Activated CD8-positive, alpha-beta T cell treated with anti-CD3 and anti-CD28 coated beads for 36 hours (primary cell): ENCODE measurements around the gene FOXE1. TPM values are rescaled to one million over a fixed set of nuclear protein-coding genes. Genes with fewer than 3 reads are reported as not detected.

Experiments
- ATAC-seq: fragments of 200-7000 bp; cut with Tn5 transposase; one replicate; pipeline ENCODE4 v1.10.0; 2021; ENCODE audit warnings: mild to moderate bottlenecking, moderate library complexity
- CTCF ChIA-PET: fragments of 350-600 bp; sonication (Branson Sonifier 250); formaldehyde crosslinking; loops from one replicate; lab custom pipeline; 2021; ENCODE audit warnings: antibody characterized with exemption; lab: Charles Lee
- POLR2A ChIA-PET: fragments of 350-600 bp; sonication (Branson Sonifier 250); formaldehyde crosslinking; loops from one replicate; lab custom pipeline; 2021; ENCODE audit warnings: antibody characterized with exemption; lab: Charles Lee
- DNase-seq: peaks from one replicate; pipeline ENCODE4 v3.0.0-alpha.2; 2020
- H3K27ac Mint-ChIP-seq: one replicate; pipeline ENCODE4 v1.8.0; 2021; ENCODE audit warnings: mild to moderate bottlenecking, mixed read lengths
- H3K27me3 Mint-ChIP-seq: one replicate; pipeline ENCODE4 v1.8.0; 2021; ENCODE audit warnings: mixed read lengths
- H3K36me3 Mint-ChIP-seq: one replicate; pipeline ENCODE4 v1.8.0; 2021; ENCODE audit warnings: low read depth, mixed read lengths
- H3K4me1 Mint-ChIP-seq: one replicate; pipeline ENCODE4 v1.8.0; 2021; ENCODE audit warnings: low read depth, mixed read lengths
- H3K4me3 Mint-ChIP-seq: one replicate; pipeline ENCODE4 v1.8.0; 2021; ENCODE audit warnings: mild to moderate bottlenecking, moderate library complexity, mixed read lengths
- H3K9me3 Mint-ChIP-seq: one replicate; pipeline ENCODE4 v1.8.0; 2021; ENCODE audit warnings: mixed read lengths
- CTCF ChIP-seq: fragments of 200-600 bp; IDR thresholded peaks from one replicate; pipeline ENCODE4 v1.8.0; 2022; ENCODE audit warnings: antibody characterized with exemption, mild to moderate bottlenecking
- intact Hi-C: fragments of 100-400 bp; cut with micrococcal nuclease; formaldehyde crosslinking; loops from one replicate; pipeline ENCODE4 v1.10.0; 2022
- total RNA-seq, 2 experiments: library from RNA; stranded (reverse); gene quantifications; one replicate each; pipeline ENCODE4 v1.2.3, GENCODE V29; 2021

FOXE1 gene
- under 1 TPM in 1 of 2 experiments, not detected in 1; 0.09 TPM for total RNA-seq

- ATAC-seq (peak; percentile 9), DNase-seq (no peak)
- H3K9me3 Mint-ChIP-seq: no peaks in the 10 kb centered on the region
- POLR2A ChIA-PET: interaction anchor here (1.1 to 1.7 kb wide), 2 partner anchors 10 to 155 kb away, joined by 3 to 5 read pairs; no protein-coding TSS in a partner anchor
- CTCF ChIA-PET: interaction anchor here (1.3 to 1.5 kb wide), 3 partner anchors 9 to 52 kb away, joined by 3 to 6 read pairs (median 4); no protein-coding TSS in a partner anchor
- TF ChIP-seq CTCF: no peak
- peak within 1 kb of the TSS; percentile 82 for H3K4me3 Mint-ChIP-seq
- H3K36me3 Mint-ChIP-seq: peaks cover 2% of the 10 kb centered on the region
- no peak within 1 kb of the TSS for H3K27ac Mint-ChIP-seq
- intact Hi-C loops: no loop called here
- H3K27me3 Mint-ChIP-seq: peaks cover 77% of the 10 kb centered on the region
- H3K4me1 Mint-ChIP-seq: peaks cover 33% of the 10 kb centered on the region
These were observed at the start of gene FOXE1 for GRCh38 chr9:97853056-97853843. FOXE1 (plus strand) TSS chr9:97853226; CDS start chr9:97853915, 689 bp downstream.

- peaks cover 20% of the 10 kb centered on the region for H3K27me3 Mint-ChIP-seq
- POLR2A ChIA-PET: interaction anchor here (1.2 kb wide), 1 partner anchor 22 kb away, joined by 5 read pairs; no protein-coding TSS in a partner anchor
- intact Hi-C loops: no loop called here
- no peak overlapping the region for H3K27ac Mint-ChIP-seq
- no peaks in the 10 kb centered on the region for H3K36me3 Mint-ChIP-seq
- peaks cover 2% of the 10 kb centered on the region for H3K4me1 Mint-ChIP-seq
- ATAC-seq (no peak), DNase-seq (no peak)
- CTCF ChIA-PET: no interaction called here
- H3K4me3 Mint-ChIP-seq: peak overlapping the region; percentile 60
- H3K9me3 Mint-ChIP-seq: no peaks in the 10 kb centered on the region
- TF ChIP-seq CTCF: peak; percentile 7
These were observed 49.0 kb upstream of the FOXE1 start for GRCh38 chr9:97804059-97804365.

GRCh38 chr9:97806721-97807120 lies 46.3 kb upstream of the FOXE1 start:
- intact Hi-C loops: no loop called here
- Mint-ChIP-seq H3K36me3 (no peaks in the 10 kb centered on the region), H3K4me1 (peaks cover 6% of the 10 kb centered on the region), H3K4me3 (no peak overlapping the region), H3K27ac (no peak overlapping the region), H3K27me3 (peaks cover 22% of the 10 kb centered on the region), H3K9me3 (no peaks in the 10 kb centered on the region)
- ATAC-seq (no peak), DNase-seq (no peak)
- no peak for TF ChIP-seq CTCF
- CTCF ChIA-PET: interaction anchor here (1.0 kb wide), 1 partner anchor 95 kb away, joined by 3 read pairs; no protein-coding TSS in a partner anchor
- POLR2A ChIA-PET: interaction anchor here (1.0 kb wide), 1 partner anchor 71 kb away, joined by 3 read pairs; no protein-coding TSS in a partner anchor

GRCh38 chr9:97807681-97808080 lies 45.3 kb upstream of the FOXE1 start:
- Mint-ChIP-seq H3K27me3 (peaks cover 22% of the 10 kb centered on the region), H3K4me1 (peaks cover 6% of the 10 kb centered on the region), H3K27ac (no peak overlapping the region), H3K4me3 (no peak overlapping the region), H3K9me3 (no peaks in the 10 kb centered on the region), H3K36me3 (no peaks in the 10 kb centered on the region)
- POLR2A ChIA-PET: interaction anchor here (1.0 kb wide), 1 partner anchor 72 kb away, joined by 3 read pairs; no protein-coding TSS in a partner anchor
- no peak for TF ChIP-seq CTCF
- CTCF ChIA-PET: interaction anchor here (1.0 kb wide), 1 partner anchor 94 kb away, joined by 3 read pairs; no protein-coding TSS in a partner anchor
- ATAC-seq (no peak), DNase-seq (no peak)
- intact Hi-C loops: no loop called here

GRCh38 chr9:97808415-97808814 lies 44.6 kb upstream of the FOXE1 start:
- no peak overlapping the region for H3K4me3 Mint-ChIP-seq
- H3K36me3 Mint-ChIP-seq: no peaks in the 10 kb centered on the region
- no peaks in the 10 kb centered on the region for H3K9me3 Mint-ChIP-seq
- peaks cover 4% of the 10 kb centered on the region for H3K4me1 Mint-ChIP-seq
- intact Hi-C loops: no loop called here
- CTCF ChIA-PET: no interaction called here
- no peak for ATAC-seq
- no peak for TF ChIP-seq CTCF
- no peak for DNase-seq
- H3K27ac Mint-ChIP-seq: no peak overlapping the region
- POLR2A ChIA-PET: no interaction called here
- peaks cover 22% of the 10 kb centered on the region for H3K27me3 Mint-ChIP-seq
